Bone marrow (tissue), 2 donors: ENCODE results near the gene RASGEF1C.
"Not testable (repeated sequence)": the region's sequence is repeated elsewhere in the genome, so short reads cannot be mapped to it uniquely, and the experiment has no call there.

Experiments used
- DNase-seq, 2 donors: peaks; one replicate each; lab custom pipeline; 2025; lab: John Stamatoyannopoulos, UW

Gene RASGEF1C

DNA sequence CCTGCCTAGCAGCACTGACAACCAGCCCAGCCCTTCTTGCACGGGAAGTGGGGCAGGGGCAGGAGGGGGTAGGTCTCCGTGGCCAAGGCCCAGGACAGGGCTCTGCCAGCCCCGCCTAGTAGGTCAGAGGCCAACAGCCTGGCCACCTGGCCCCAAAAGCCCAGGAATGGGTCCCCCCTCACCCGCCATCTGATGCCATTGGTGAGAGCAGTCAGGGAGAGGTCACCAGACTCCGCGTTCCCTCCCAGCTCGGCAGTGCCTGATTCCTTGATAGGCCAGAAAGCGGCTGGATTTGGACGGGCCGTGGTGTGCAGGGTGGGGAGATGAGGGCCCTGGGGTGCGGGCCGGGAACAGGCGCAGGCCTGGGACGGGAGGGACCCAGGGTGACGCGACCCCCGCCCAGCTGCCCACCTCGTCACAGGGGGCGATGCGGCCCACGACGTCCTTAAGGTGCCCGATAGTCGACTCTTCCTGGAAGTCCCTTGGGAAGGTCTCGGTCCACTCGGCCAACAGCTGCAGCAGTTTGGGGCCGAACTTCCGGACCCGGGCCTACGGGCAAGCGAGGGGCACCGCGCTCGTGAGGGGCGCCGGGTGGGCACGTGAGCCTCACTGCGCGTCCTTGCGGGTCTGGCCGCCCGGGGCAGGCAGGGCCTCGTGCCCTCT, 72.9 kb downstream of the RASGEF1C start:
- no peak for DNase-seq

DNA sequence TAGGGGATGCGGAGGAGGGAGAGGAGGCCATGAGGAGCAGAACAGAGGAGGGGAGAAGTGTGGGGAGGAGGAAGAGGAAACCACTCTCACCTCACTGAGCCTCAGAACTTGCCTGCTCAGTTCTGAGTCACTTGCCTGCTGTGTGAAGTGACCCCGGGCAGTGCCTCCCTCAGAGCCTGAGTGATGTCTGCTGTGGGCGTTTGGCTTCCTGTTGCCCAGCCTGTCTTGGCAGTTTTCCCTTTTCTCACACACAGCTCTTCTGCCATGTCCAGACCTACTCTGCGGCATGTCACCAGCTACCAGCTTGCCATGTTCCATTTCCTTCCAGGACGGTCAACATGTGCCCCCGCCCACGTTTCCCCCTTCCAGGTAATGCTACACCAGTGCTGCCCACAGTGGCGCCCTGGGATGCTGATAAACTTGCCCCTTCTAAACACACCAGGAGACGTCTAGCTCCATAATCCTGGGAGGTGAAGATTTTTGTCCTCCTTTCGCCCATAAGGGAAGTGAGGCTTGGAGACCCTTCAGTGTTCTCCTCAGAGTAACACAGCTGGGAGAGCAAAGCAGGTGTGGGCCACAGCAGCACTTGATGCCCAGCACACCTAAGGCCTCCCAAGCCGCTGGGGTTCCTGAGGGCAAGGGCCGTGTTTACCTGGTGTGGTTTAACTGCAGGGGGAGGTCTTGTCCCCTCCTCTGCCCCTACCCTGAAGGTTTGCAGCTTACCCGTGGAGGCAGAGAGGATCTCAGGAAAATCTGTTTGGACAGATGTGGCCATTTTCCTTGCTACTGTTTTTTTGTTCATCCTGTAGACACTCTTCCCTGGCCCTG, 73.7 kb downstream of the RASGEF1C start:
- no peak for DNase-seq

GRCh38 chr5:180133971-180134508, 75.0 kb downstream of the RASGEF1C start:
- DNase-seq: no peak

- no peak for DNase-seq
Observed at GRCh38 chr5:180133551-180133950, 75.5 kb downstream of the RASGEF1C start.

DNA sequence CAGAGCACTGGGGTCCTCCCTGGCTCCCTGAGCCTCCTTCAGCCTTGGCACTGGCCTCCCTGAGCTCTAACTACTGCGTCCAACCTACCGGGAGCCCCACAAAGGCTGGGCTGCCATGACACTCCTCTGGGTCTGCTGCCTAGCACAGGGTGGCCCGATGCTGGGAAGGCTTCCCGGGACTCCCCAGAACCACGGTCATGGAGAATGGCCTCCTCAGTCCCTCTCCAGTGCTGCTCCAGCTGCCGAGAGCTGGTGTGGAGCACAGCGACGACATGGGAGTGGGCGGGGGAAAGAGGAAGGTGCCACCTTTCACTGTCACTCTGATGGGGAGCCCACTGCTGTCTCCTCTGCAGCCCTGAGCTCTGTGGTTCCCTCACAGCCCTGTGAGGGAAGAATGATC, 76.0 kb downstream of the RASGEF1C start:
- DNase-seq: no peak

GRCh38 chr5:180130876-180131740, 77.9 kb downstream of the RASGEF1C start:
- no peak for DNase-seq

GRCh38 chr5:180130291-180130869, 78.6 kb downstream of the RASGEF1C start:
- no peak for DNase-seq

DNA sequence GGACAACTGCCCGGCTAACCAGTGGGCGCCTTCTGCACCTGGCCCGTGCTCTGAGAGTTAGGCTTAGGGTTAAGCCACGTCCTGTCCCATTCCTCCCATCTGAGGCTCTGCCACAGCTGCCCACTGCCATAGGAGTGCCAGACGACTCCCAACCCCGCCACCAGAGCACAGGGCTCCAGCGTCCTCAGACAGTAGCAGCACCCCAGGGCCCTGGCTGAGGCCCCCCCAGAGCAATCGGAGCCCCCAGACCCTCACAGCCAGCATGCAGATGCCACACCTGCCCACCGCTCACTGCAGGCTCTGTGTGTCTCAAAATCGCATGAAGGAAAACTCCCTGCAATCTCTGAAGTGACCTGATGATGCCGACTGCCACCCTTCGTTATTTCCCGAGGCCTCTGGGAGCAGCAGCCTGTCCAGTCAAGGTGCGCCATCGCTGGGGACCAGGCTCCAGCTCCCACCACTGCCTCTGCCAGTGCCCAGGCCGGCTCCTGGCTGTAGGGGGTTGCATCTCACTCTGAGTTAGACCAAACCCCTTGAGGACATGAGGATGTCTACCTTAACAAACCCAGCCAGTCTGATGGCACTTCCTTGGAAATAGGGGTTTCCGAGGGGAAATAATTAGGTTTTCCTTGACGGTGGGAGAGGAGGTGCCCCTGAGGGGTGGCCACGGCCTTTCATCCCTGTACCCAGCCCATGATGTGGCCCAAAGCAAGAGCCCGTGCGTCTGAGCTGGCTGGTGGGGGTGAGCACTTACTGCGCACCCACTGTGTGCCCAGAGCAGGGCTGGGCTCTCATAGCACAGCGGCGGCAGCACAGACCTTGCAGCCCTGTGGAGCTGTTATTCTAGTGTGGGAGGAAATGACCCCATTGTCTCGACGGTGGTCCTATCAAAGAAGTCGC, 79.5 kb downstream of the RASGEF1C start:
- DNase-seq: no peak

DNA sequence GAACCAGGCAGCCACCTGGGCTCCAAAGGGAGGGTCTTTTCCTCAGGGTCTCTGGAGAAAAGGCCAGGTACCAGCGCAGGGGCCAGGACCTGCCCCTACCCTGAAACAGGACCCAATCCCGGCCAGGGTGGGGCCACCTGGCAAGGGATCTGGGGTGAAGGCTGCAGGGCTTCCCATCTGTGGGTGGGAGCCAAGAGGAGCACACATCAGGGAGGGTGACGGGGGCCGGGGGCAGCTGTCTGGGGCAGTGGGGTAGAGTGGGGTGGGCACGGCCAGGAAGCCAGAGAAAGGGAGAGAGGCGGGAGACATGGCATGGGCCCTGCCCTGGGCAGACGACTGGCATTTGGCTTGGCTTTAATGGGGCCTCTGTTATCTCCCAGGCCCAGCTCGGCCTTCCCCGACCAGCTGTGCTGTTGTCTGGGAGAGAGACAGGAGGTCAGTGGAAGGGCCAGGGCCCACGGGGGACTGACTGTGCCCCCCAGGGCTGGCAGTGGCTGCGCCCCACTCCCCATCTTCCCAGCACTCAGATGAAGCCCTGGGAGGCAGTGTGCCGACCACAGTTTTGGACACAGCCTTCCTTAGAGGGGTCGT, 80.2 kb downstream of the RASGEF1C start:
- no peak for DNase-seq

DNA sequence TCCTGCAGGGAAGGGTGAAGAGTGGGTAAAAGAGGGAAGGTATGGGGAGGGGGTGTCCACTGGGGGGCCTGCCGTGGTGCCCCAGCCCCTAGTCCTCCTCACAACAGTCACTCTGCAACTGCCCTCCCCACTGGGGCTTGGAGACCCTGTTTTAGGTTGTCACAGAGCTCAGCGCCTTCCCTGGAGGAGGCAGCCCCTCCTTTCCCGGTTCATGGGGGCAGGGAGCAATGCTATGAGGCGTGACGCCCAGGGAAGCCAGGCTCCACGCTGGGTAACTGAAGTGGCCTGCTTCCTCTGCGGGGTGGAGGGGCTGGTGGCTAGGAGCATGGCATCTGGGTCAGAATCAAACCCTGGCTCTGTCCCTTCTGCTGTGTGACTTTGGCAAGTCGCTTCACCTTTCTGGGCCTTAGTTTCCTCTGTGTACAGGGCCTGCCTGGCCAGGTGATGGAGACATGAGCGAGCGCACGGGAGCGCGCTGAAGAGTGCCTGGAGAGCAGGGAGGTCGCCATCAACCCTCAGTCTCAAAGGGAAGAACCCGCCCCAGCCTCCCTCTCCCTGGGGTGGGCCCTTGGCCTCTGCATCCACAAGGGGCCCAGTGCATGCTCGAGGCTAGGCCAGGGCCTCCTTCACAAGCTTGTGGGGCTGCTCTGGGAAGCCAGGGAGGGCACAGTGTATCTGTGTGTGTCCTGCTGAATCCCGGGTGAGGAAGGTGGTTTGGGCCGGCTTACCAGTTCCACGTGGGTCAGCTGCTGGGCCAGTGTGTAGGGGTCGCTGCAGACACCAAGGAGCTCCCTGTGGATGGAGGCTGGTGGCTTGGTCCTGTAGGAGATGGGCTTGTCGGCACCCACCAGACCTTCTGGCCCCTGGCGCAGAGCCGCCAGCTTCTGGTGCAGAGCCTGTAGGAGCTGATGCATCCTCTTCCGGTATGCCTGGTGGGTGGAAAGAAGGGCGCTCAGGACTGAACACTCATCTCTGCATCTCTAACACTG, 81.0 kb downstream of the RASGEF1C start:
- no peak for DNase-seq

- no peak for DNase-seq
Observed at GRCh38 chr5:180126716-180127681, 82.0 kb downstream of the RASGEF1C start.

- not testable (repeated sequence) for DNase-seq
Observed at GRCh38 chr5:180126156-180126555, 82.9 kb downstream of the RASGEF1C start.

DNA sequence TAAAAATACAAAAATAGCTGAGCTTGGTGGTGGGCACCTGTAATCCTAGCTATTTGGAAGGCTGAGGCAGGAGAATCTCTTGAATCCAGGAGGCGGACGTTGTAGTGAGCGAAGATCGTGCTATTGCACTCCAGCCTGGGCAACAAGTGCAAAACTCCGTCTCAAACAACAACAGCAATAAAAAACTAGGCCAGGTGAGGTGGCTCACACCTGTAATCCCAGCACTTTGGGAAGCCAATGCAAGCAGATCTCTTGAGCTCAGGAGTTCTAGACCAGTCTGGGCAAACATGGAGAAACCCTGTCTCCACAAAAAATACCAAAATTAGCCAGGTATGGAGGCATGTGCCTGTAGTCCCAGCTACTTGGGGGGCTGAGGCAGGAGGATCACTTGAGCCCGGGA, 84.3 kb downstream of the RASGEF1C start:
- not testable (repeated sequence) for DNase-seq

DNA sequence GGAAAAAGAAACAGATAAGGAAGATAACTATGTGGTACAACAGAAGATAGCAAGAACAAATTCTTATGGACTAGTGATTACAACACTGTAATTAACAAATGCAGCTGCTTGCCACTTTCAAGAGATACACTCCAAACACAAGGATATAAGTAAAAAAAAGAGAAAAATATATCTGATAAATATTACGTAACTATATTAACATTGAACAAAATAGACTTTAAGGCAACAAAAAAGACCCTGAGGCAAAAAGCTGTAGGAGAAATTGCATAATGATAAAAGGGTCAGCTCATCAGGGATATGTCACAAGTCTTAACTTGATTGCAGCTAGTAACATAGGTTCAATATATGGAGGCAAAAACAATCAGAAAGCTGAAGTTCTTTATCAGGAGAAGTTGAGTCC, 86.1 kb downstream of the RASGEF1C start:
- no peak for DNase-seq

DNA sequence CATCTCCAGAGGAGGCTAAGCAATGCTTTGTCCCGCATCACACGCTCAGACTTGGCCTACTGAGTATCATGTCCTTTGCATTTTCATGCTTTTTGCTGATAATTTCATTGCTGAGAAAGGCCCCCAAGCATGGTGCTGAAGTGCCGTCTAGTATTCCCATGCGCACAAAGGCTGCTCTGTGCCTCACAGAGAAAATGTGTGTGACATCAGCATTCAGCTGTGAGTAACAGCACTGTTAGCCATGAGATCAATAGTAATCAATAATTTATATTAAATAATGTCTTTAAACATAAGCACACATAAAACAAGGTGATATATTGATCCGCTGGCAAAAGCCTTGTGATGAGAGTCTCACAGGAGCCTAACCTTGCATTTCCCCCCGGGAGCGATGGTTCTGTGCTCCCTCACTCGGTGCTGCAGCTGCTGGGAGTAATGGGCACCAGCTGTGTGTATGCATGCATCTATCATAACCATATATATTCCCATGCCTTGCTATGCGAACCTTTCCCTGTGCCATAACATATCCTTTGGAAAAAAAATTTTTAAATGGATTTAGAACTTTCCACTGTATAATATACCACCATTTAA, 87.1 kb downstream of the RASGEF1C start:
- DNase-seq: no peak

DNA sequence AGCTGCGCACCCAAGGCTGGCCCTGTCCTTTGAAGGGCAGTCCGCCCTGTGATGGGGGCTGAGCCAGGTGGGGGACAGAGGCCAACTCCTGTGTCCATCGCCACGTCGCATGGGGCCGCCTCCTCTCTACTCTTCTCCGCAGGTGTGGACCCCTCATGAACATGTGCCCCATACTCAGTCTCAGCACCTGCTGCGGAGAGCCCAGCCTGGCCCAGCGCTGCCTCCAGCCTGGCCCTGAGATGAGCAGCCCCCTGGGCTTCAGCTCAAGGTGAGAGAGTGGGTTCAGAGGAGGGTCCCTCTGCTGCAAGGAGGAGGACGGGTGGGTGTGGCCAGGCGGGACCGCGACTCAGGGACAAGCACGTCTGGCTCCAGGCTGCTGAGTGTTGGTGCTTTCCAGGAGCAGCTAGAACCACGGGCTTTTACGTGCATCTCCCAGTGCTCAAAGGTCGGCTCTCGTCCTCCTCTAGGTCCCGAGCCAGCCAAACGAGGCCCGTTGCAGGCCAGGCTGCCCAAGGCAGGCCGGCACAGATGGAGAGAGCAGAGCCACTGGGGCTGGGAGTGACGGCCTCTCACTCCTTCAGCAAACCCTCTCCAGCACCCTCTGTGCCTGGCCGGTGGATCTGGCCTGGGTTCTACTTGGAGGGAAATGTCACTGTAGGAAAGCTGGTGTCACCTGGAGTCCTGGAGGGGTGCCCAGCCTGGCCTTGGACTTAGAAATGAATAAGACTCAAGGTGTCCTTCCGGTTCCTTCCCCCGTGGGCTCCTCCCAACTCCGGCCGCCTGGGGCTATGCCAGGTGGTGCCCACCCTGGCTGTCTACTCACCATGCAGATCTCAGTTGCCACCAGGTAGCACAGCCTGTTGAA, 88.5 kb downstream of the RASGEF1C start:
- no peak for DNase-seq

DNA sequence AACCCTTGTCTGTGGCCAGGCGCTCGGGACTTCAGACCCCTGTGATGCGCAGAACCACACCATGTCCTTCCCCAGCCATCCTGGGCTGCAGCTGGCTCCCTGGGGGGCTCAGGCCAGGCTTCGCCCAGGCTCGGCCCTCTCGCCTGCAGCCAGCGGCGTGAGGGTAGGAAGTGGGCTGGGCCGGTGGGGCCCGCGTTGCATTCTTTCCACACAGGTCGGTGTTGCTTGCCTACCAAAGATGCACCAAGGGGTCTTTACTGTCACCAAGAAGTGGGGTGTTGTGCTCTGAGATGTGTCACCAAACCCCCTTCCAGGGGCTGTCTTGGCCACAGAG, 89.1 kb downstream of the RASGEF1C start:
- DNase-seq: no peak
